Kidney epithelial cell (primary cell): ENCODE data around the gene NR5A2. TPM values are rescaled to one million over a fixed set of nuclear protein-coding genes. Genes with fewer than 3 reads are reported as not detected.

Experiments
- DNase-seq: peaks from one replicate; pipeline ENCODE4 v3.0.0-alpha.2; 2010; ENCODE audit warnings: low read depth
- H3K27me3 ChIP-seq: 2 replicates; pipeline ENCODE4 v1.6.0; 2011; ENCODE audit warnings: low read length; ENCODE audit not compliant: control insufficient read depth, insufficient read depth
- H3K36me3 ChIP-seq: 2 replicates; pipeline ENCODE4 v1.5.1; 2011; ENCODE audit warnings: low read length; ENCODE audit not compliant: control insufficient read depth, insufficient read depth
- H3K4me3 ChIP-seq: 2 replicates; pipeline ENCODE4 v1.5.1; 2011; ENCODE audit warnings: low read depth, mild to moderate bottlenecking, control low read depth, low read length
- CTCF ChIP-seq: IDR thresholded peaks from 2 replicates; pipeline ENCODE4 v1.5.1; 2011; ENCODE audit warnings: mild to moderate bottlenecking, moderate library complexity, low read length, control low read depth, inconsistent platforms; ENCODE audit not compliant: insufficient read depth, poor library complexity, severe bottlenecking
- total RNA-seq: library from RNA; depleted of rRNA; stranded (reverse); fragments of >200 nt; gene quantifications from 2 replicates; pipeline ENCODE4 v1.2.3, GENCODE V29; 2015

NR5A2 gene
- total RNA-seq, 1 donor from 2014 or later, result not detected

- DNase-seq, result no peak
- Histone ChIP-seq H3K4me3 (no peak overlapping the region), H3K36me3 (no peaks in the 10 kb centered on the region), H3K27me3 (no peaks in the 10 kb centered on the region)
- TF ChIP-seq CTCF, result no peak
Measured at GRCh38 chr1:200133123-200133522, 105.6 kb downstream of the NR5A2 start.

- Histone ChIP-seq H3K36me3 (no peaks in the 10 kb centered on the region), H3K27me3 (no peaks in the 10 kb centered on the region), H3K4me3 (no peak overlapping the region)
- no peak for TF ChIP-seq CTCF
- no peak for DNase-seq
Measured at GRCh38 chr1:200134116-200134515, 106.6 kb downstream of the NR5A2 start.

- no peaks in the 10 kb centered on the region for H3K36me3 ChIP-seq
- no peak for DNase-seq
- H3K4me3 ChIP-seq, result no peak overlapping the region
- H3K27me3 ChIP-seq, result no peaks in the 10 kb centered on the region
- TF ChIP-seq CTCF, result no peak
Measured at GRCh38 chr1:200136384-200136783, 108.9 kb downstream of the NR5A2 start.

- Histone ChIP-seq H3K4me3 (no peak overlapping the region), H3K27me3 (no peaks in the 10 kb centered on the region), H3K36me3 (no peaks in the 10 kb centered on the region)
- peak; percentile 71 for TF ChIP-seq CTCF
- DNase-seq, result peak; percentile 10
Measured at GRCh38 chr1:200139661-200140250, 112.2 kb downstream of the NR5A2 start.

GRCh38 chr1:200143347-200143746 is 115.8 kb downstream of the NR5A2 start:
- no peak for TF ChIP-seq CTCF
- Histone ChIP-seq H3K27me3 (no peaks in the 10 kb centered on the region), H3K4me3 (no peak overlapping the region), H3K36me3 (no peaks in the 10 kb centered on the region)
- DNase-seq, result no peak

GRCh38 chr1:200146100-200146499 is 118.6 kb downstream of the NR5A2 start:
- no peak for DNase-seq
- TF ChIP-seq CTCF, result no peak
- Histone ChIP-seq H3K27me3 (no peaks in the 10 kb centered on the region), H3K36me3 (no peaks in the 10 kb centered on the region), H3K4me3 (no peak overlapping the region)
